HL-60 (cell line): Measurements from ENCODE around the gene GTPBP3.

Experiments used
- CTCF ChIP-seq: IDR thresholded peaks from one replicate; pipeline ENCODE4 v1.5.1; 2011; ENCODE audit warnings: low read length, control low read depth, inconsistent platforms; ENCODE audit not compliant: insufficient read depth
- GABPA ChIP-seq: IDR thresholded peaks from 2 replicates; pipeline ENCODE4 v1.6.1; 2012; ENCODE audit warnings: low read depth
- POLR2AphosphoS5 ChIP-seq: IDR thresholded peaks from 2 replicates; pipeline ENCODE4 v1.6.1; 2012; ENCODE audit warnings: low read depth
- TF ChIP-seq, protein P1 (sequence below): IDR thresholded peaks from 2 replicates; pipeline ENCODE4 v1.6.1; 2012; ENCODE audit warnings: low read depth; ENCODE audit not compliant: insufficient replicate concordance

GRCh38 chr19:17303167-17303939, 34.0 kb upstream of the GTPBP3 start, which contains the start of gene ABHD8:
- TF ChIP-seq CTCF = no peak
- TF ChIP-seq POLR2AphosphoS5 = no peak; the same call in 1 of the 2 replicates
- TF ChIP-seq, protein P1, sequence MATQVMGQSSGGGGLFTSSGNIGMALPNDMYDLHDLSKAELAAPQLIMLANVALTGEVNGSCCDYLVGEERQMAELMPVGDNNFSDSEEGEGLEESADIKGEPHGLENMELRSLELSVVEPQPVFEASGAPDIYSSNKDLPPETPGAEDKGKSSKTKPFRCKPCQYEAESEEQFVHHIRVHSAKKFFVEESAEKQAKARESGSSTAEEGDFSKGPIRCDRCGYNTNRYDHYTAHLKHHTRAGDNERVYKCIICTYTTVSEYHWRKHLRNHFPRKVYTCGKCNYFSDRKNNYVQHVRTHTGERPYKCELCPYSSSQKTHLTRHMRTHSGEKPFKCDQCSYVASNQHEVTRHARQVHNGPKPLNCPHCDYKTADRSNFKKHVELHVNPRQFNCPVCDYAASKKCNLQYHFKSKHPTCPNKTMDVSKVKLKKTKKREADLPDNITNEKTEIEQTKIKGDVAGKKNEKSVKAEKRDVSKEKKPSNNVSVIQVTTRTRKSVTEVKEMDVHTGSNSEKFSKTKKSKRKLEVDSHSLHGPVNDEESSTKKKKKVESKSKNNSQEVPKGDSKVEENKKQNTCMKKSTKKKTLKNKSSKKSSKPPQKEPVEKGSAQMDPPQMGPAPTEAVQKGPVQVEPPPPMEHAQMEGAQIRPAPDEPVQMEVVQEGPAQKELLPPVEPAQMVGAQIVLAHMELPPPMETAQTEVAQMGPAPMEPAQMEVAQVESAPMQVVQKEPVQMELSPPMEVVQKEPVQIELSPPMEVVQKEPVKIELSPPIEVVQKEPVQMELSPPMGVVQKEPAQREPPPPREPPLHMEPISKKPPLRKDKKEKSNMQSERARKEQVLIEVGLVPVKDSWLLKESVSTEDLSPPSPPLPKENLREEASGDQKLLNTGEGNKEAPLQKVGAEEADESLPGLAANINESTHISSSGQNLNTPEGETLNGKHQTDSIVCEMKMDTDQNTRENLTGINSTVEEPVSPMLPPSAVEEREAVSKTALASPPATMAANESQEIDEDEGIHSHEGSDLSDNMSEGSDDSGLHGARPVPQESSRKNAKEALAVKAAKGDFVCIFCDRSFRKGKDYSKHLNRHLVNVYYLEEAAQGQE = no peak
- TF ChIP-seq GABPA = no peak
